KMS-11 (cell line): ENCODE measurements around the gene ABCC2.

Experiments
- H2AFZ ChIP-seq: fragments of 200-600 bp; sonication (generic); 2 replicates; pipeline ENCODE4 v1.6.1; 2016; ENCODE audit warnings: antibody characterized with exemption, mixed run types, low read depth
- H3K27ac ChIP-seq: fragments of 200-600 bp; sonication (generic); 2 replicates; pipeline ENCODE4 v1.6.1; 2016; ENCODE audit warnings: mild to moderate bottlenecking, mixed run types
- H3K27me3 ChIP-seq: fragments of 200-600 bp; sonication (generic); 2 replicates; pipeline ENCODE4 v1.6.1; 2017; ENCODE audit warnings: mild to moderate bottlenecking, low read depth, mixed run types, moderate library complexity; ENCODE audit not compliant: insufficient read depth
- H3K36me3 ChIP-seq: fragments of 200-600 bp; sonication (generic); 2 replicates; pipeline ENCODE4 v1.6.1; 2017; ENCODE audit warnings: mild to moderate bottlenecking, mixed run types; ENCODE audit not compliant: insufficient read depth
- H3K4me1 ChIP-seq: fragments of 200-600 bp; sonication (generic); 2 replicates; pipeline ENCODE4 v1.6.1; 2016; ENCODE audit warnings: mild to moderate bottlenecking, low read depth, mixed run types; ENCODE audit not compliant: poor library complexity, severe bottlenecking
- H3K4me2 ChIP-seq: fragments of 200-600 bp; sonication (generic); 2 replicates; pipeline ENCODE4 v1.7.0; 2016; ENCODE audit warnings: mild to moderate bottlenecking, mixed run types
- H3K4me3 ChIP-seq: fragments of 200-600 bp; sonication (generic); IDR thresholded peaks from 2 replicates; pipeline ENCODE4 v1.6.1; 2017; ENCODE audit warnings: low read depth, low read length, mixed read lengths; ENCODE audit not compliant: insufficient read depth
- H3K79me2 ChIP-seq: fragments of 200-600 bp; sonication (generic); 2 replicates; pipeline ENCODE4 v1.6.1; 2016; ENCODE audit warnings: low read depth, mixed run types; ENCODE audit not compliant: insufficient read depth
- H3K9ac ChIP-seq: fragments of 200-600 bp; sonication (generic); 2 replicates; pipeline ENCODE4 v1.6.1; 2016; ENCODE audit warnings: mild to moderate bottlenecking, mixed run types
- H4K20me1 ChIP-seq: fragments of 200-600 bp; sonication (generic); 2 replicates; pipeline ENCODE4 v1.6.1; 2016; ENCODE audit warnings: mild to moderate bottlenecking, mixed run types; ENCODE audit not compliant: insufficient read depth
- CTCF ChIP-seq: fragments of 200-600 bp; sonication (generic); conservative IDR thresholded peaks from 2 replicates; pipeline ENCODE4 v1.6.1; 2017; ENCODE audit warnings: low read depth, mild to moderate bottlenecking, antibody characterized with exemption, low read length, moderate library complexity, mixed read lengths

The ABCC2 gene

GRCh38 chr10:99787311-99787710 is 4.9 kb downstream of the ABCC2 start:
- H4K20me1 ChIP-seq = no peaks in the 10 kb centered on the region
- H3K79me2 ChIP-seq = no peaks in the 10 kb centered on the region
- H3K4me2 ChIP-seq = no peak overlapping the region
- H2AFZ ChIP-seq = no peak overlapping the region
- H3K4me3 ChIP-seq = no peak overlapping the region
- no peak for TF ChIP-seq CTCF
- H3K27me3 ChIP-seq = no peaks in the 10 kb centered on the region
- H3K4me1 ChIP-seq = no peaks in the 10 kb centered on the region
- no peaks in the 10 kb centered on the region for H3K36me3 ChIP-seq
- H3K9ac ChIP-seq = no peak overlapping the region
- no peak overlapping the region for H3K27ac ChIP-seq

- Histone ChIP-seq H3K27ac (no peak overlapping the region), H3K27me3 (no peaks in the 10 kb centered on the region), H3K4me3 (no peak overlapping the region), H3K36me3 (no peaks in the 10 kb centered on the region), H3K79me2 (no peaks in the 10 kb centered on the region), H3K4me2 (no peak overlapping the region), H2AFZ (no peak overlapping the region), H3K4me1 (no peaks in the 10 kb centered on the region), H4K20me1 (no peaks in the 10 kb centered on the region), H3K9ac (no peak overlapping the region)
- no peak for TF ChIP-seq CTCF
Measured at GRCh38 chr10:99787782-99788445, 5.5 kb downstream of the ABCC2 start.

- Histone ChIP-seq H3K27me3 (no peaks in the 10 kb centered on the region), H4K20me1 (no peaks in the 10 kb centered on the region), H3K4me2 (no peak overlapping the region), H3K9ac (no peak overlapping the region), H3K36me3 (no peaks in the 10 kb centered on the region), H3K4me1 (no peaks in the 10 kb centered on the region), H3K4me3 (no peak overlapping the region), H2AFZ (no peak overlapping the region), H3K79me2 (no peaks in the 10 kb centered on the region), H3K27ac (no peak overlapping the region)
- TF ChIP-seq CTCF = no peak
Measured at GRCh38 chr10:99788598-99789256, 6.3 kb downstream of the ABCC2 start.

- Histone ChIP-seq H3K4me2 (no peak overlapping the region), H3K4me1 (no peaks in the 10 kb centered on the region), H3K27ac (no peak overlapping the region), H3K9ac (no peak overlapping the region), H4K20me1 (no peaks in the 10 kb centered on the region), H2AFZ (no peak overlapping the region), H3K27me3 (no peaks in the 10 kb centered on the region), H3K4me3 (no peak overlapping the region), H3K79me2 (no peaks in the 10 kb centered on the region), H3K36me3 (no peaks in the 10 kb centered on the region)
- TF ChIP-seq CTCF = no peak
Measured at GRCh38 chr10:99791831-99792230, 9.4 kb downstream of the ABCC2 start.
